Activated CD4-positive, alpha-beta T cell treated with anti-CD3 and anti-CD28 coated beads, Interleukin-2, amount 50 U/mL, for 24 hours (primary cell): ENCODE data around the gene IGFL3.
"Not testable (repeated sequence)": the region's sequence is repeated elsewhere in the genome, so short reads cannot be mapped to it uniquely, and the experiment has no call there.

Experiments
- DNase-seq, 2 donors: peaks; one replicate each; pipeline ENCODE4 v3.0.0-alpha.2; 2020; ENCODE audit warnings: low read depth in 1 of 2, low spot score in 1 of 2

IGFL3 gene

DNA sequence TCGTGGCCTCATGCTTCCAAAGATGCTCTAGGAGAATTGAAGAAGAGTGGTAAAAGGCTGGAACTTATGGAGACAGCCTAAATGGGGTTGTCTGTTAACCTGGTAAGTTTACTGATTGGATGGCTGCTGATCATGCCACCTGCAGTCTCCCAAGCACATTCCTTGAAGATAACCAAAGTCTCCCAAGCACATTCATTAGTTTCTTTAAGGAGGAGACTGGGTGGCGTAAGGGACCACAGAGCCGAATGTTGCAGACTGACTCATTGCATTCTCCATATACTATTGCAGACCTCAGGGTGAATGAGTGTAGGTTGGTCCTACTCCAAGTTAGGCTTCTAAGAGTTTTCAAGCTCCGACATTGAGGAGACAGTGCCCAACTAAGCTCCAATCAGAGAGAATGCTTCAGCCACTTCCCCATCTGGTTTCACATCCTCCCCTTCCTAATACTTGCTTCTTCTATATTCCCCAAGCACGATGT lies at the start of gene IGFL3:
Gene IGFL3, minus strand, starts transcription at position 51 of the 478 bp plus-strand sequence. Its CDS starts 39 bp downstream, at position 12.
- DNase-seq: no peak

DNA sequence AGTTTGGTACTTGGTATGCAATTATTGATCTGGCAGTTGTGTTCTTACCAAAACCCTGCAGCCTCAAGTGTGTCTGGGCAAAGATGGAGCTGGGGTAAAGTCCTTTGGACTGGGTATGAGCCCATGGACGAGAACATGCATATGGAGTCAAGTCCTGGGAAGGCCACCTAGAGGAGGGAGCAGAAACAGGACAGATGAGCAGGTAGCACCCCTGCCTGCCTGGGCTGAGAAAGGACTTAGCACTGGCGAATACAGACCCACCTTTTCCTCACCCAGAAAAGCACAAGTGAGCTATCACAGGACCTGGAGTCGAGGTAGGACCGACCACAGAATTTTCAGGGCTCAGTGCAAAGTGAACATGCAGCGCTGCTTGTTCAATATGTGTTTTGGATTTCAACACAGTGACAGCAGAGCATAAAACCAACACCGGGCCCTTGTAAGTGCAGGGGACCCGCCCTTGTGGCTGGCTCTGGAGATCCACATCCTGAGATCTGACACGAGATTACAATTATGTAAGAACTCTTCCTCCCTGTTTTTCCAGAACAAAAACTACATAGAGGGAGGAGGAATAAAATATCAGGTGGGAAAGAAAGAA lies 49.5 kb upstream of the IGFL3 start:
- no peak for DNase-seq

DNA sequence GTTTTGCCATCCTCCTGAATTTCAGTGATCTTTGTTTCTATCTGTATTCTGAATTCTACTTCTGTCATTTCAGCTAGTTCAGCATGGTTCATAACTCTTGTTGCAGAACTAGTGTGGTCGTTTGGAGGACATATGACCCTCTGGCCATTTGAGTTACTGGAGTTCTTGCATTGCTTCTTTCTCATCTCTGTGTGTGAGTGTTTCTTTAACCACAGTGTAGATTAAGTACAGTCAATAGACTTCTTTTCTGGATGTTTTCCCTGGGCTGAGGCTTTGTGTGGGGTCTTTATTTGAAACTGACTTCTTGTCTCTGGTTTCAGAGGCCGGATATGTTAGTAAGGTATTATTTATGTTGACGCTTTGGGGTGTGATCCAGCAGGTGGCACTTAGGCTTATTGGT lies 38.2 kb upstream of the IGFL3 start:
- DNase-seq: no peak

DNA sequence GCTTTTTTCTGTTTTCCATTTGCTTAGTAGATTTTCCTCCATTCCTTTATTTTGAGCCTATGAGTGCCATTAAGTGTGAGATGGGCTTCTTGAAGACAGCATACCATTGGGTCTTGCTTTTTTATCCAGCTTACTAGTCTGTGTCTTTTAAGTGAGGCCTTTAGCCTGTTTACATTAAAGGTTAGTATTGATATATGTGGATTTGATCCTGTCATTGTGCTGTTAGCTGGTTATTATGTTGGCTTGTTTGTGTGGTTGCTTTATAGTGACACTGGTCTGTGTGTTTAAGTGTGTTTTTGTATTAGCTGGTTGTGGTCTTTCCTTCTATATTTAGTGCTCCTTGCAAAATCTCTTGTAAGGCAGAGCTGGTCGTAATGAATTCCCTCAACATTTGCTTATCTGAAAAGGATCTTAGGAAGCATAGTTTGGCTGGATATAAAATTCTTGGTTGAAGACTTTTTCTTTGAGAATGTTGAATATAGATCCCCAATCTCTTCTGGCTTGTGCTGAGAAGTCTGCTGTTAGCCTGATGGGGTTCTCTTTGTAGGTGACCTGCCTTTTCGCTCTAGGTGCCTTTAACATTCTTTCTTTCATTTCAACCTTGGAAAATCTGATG lies 37.3 kb upstream of the IGFL3 start:
- not testable (repeated sequence) for DNase-seq

DNA sequence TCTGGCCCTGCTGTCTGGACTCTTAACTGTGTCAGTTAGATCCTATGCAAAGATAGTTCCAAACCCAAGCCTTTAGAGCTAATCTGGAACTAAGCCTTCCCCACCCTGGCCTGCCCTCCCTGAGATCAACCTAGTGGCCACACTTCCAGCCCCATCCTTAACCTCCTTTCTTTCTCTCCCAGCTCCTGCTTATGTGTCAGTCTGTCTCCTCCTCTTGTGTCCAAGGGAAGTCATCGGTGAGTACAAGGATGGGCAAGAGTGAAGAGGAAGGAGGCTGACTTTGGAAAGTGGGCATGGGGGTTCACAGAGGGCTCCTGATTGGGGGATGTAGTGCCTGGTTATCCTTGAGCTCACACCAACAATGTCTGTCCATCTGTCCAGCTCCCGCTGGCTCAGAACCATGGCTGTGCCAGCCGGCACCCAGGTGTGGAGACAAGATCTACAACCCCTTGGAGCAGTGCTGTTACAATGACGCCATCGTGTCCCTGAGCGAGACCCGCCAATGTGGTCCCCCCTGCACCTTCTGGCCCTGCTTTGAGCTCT lies 35.8 kb upstream of the IGFL3 start:
- DNase-seq: no peak

DNA sequence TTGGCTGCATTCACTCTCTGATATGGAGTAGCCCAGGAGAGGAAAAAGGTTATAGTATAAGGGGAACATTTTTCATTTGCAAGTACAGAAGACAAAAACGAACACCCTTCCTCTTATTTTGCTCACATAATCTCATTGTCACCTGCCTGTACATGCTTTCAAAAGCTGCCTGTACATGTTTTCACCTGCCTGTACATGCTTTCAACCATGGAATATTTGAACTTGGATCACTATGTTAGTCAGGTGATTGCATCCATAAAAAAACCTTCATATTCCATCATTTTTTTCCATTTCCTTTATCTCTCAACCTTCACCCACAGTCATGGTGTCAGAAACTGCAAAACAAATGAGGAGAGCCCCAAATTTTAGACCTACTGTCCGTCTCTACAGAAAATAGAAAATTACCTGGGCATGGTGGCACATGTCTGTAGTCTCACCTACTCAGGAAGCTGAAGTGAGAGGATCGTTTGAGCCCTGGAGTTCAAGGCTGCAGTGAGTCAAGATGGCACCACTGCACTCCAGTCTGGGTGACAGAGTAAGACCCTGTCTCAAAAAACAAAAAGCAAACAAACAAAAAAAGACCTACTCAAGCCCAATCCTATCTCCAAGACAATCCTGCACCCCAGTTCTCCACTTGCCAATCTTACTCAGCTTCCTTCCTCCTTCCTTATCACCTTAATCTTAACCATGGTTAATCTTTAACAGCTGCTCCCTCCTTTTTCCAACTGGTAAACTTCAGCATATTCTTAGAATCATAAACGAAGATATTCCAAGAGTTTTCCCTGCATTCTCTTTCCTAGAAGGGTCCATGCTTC lies 35.1 kb upstream of the IGFL3 start:
- no peak for DNase-seq

DNA sequence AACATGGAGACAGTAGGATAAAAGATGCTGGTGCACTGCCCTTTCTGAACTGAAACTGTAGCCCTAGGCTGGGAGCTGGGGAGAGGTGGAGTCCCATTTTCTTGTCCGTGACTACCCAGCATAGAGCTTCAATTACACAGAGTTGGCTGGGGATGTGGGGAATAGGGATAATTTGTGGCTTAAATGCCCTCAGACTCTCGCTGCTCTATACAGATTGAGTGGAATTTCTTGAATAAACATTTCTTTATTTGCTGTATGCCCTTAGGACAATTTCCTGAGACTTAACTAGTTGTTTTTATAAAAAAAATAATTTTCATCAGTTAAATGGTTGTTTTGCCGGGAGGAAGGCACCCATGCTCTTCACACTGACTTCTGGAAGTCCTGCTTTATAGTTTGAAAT lies 30.7 kb upstream of the IGFL3 start:
- DNase-seq: no peak

DNA sequence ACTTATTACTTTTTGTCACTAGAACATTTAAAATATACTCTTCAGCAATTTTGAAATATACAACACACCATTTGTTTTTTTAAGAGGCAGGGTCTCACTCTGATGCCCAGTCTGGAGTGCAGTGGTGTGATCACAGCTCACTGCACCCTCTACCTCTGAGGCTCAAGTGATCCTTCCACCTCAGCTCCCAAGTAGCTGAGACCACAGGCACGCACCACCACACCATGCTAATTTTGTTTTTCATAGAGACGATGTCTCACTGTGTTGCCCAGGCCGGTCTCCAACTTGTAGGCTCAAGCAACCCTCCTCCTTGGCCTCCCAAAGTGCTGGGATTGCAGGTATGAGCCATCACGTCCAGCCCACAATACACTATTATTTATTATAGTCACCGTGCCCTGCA lies 26.1 kb upstream of the IGFL3 start:
- DNase-seq: no peak

DNA sequence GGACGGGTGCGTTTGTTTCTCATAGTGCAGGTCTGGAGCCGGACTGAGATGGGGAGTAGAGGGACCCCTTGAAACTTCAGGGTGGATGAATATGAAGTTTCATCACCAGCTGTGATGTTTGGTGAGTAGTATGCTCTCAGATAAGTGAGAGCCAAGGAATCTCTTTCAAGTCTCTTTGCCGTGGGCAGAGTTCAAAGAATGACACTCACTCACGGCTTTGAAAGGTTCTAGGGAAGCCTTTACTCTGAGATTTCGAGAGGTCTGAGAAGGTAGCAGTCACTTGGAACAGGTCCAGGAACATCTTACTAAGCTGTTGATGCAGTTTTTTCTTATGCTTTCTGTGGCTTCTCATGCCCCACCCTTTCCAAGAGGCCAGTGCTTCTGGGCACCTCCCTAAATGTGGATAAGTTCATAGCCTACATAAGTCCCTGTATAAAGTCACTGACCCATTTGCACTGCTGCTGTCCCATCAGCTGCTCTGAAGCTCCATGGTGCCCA lies 23.4 kb upstream of the IGFL3 start, which contains the start of gene IGFL2:
Gene IGFL2, plus strand, starts transcription at position 448 of the 498 bp plus-strand sequence. Its CDS starts 41 bp downstream, at position 489.
- DNase-seq: peak in 1 of 2 donors; percentile 48

DNA sequence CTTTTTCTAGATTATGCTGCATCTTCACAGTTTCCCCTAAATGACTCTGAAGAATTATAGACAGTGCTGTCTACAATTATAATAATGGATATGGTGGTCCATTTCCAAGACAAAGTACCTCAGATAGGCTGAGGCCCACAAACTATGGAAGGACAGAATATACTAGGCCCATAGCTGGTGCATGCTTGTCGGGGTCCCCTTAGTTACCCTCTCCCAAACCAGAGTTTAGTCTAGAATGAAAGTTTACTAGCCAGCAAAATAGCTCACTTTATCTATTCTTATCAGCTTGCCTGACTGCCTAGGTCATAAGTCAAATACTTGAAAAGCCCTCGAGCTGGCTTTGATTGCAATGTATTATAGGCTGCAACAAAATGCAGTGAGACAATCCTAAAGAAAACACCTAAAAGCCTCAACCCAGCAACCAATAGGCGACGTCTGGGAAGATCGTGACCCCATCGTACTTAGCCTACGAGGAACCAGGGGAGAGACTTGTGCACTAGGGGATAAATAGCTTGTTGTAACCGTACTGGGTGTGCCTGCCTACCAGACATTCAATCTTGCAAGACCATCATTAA lies 22.8 kb upstream of the IGFL3 start:
- no peak for DNase-seq

DNA sequence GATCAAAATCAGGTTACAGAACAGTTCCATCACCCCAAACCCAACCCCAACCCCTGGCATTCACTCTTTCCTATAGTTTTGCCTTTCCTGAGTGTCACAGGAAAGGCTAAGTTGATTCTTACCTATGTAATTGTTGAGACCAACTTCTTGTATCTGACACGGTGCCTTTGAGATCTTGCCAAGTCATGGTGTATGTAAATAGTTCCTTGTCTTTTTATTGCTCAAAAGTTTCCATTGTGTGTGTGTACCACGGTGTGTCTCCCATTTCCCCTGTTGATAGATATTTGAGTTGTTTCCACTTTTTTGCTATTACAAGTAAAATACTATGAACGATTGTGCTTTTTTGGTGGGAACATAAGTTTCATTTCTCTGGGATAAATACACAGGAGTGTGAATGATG lies 20.3 kb upstream of the IGFL3 start:
- DNase-seq: no peak

DNA sequence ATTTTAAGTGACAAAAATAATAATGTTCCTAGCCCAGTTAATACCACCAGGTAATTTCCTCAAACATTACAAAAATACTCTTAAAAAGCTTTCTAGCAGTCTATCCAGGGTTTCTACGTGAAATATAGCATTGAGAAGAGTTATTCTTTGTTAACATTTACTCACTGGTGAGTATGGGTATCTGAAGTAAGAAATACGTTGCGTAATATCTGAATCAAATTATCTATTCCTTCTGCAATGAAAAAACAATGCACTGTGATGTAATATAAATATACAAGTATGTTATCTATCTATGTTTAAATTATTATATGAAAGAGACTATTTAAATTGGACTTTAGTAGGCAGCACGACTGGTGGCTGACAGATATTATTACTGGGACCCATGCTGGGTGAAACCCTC lies 17.8 kb upstream of the IGFL3 start:
- no peak for DNase-seq

DNA sequence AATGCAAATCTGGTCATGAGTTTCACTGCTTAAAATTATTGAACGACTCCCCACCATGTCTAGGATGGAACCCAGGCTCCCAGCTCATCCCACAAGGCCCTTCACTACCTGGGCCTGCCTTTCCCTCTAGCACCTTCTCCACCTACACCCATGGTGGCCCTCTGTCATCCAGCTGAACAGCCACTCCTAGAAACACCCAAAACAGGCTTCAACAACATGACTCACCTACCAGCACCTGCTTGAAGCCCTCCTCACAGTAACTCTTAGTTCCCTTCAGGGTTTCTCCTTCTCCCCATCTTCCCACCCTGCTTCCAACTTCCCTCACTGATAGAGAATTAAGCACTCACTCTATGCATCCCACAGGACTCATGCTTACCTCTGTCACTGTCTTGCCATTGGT lies 16.9 kb upstream of the IGFL3 start:
- DNase-seq: no peak

DNA sequence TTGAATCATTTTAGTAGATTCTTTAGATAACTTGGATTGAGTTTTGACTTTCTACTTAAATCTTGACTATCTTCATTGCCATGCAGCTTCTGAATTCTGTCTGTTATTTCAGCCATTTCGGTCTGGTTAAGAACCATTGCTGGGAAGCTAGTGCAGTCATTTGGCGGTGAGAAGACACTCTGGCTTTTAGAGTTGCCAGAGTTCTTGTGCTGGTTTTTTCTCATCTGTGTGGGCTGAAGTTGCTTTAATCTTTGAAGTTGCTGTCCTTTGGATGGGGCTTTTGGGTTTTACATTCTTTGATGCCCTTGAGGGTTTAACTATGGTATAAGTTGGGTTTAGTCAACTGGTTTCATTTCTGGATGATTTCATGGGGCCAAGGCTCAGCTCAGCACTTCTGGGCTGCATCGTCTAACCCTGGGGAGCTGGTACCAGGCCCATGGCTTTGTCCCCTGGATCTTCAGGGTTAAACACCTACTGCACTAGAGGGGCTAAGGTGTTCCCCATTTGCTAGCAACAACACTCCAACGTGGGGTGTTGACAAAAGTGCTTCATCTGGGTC lies 13.5 kb upstream of the IGFL3 start:
- no peak for DNase-seq

DNA sequence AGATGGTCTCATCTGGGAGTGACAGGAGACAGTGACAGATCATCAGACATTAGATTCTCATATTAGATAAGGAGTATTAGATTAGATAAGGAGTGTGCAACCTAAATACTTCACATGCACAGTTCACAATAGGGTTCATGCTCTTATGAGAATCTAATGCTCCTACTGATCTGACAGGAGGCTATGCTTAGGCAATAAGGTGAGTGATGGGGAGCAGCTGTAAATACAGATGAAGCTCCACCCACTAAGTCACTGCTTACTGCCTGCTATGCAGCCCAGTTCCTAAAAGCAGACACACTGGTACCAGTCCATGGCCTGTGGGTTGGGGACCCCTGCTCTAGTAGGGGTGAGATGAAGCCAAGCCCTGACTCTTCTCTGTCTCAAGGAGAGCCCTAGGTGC lies 10.0 kb upstream of the IGFL3 start:
- no peak for DNase-seq

DNA sequence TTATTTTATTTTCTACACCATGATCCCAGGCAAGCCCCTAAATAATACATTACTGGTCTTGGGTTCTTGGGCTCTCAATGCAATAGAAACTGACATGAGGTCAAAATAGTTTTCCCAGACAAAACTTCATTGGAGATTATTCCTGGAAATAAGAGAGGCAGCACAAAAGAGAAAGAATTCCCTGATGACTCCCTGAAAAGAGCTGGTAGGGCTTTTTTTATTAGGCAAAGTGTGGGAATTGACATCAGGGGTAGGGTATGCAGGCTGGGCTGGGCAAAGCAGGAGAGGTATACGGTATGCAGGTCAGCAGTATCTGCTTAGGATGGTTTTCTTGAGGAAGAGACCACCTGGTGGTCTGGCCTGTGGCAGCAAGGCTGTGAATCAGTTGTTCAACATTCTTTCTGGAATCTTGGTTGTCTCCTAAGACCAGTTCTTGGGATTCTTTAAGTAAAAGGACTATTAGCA lies 9.3 kb upstream of the IGFL3 start:
- no peak for DNase-seq

DNA sequence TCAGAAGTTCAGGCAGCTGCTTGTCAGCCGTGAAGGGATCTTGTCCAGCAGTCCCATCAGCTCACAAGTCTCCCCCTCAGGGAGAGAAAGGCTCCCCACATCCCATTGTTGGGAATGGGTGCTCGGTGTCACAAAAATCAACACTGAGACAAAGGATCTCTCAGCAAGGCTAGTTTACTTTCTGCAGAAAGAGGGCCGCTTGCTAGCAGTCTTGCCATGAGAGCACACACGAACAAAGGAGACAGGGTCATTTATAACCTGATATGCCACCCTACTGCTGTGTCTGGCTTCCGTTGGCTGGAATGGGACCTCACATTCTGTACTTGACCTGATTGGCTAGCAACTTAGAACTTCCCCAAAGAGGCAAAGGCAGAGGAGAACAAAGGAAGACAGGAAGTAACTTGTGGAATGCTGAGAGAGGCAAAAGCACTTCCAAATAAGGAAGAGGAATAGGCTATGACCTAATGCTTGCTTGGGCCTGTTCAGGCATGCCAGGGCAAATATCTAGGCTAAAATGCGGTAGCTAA lies 8.7 kb upstream of the IGFL3 start:
- no peak for DNase-seq

DNA sequence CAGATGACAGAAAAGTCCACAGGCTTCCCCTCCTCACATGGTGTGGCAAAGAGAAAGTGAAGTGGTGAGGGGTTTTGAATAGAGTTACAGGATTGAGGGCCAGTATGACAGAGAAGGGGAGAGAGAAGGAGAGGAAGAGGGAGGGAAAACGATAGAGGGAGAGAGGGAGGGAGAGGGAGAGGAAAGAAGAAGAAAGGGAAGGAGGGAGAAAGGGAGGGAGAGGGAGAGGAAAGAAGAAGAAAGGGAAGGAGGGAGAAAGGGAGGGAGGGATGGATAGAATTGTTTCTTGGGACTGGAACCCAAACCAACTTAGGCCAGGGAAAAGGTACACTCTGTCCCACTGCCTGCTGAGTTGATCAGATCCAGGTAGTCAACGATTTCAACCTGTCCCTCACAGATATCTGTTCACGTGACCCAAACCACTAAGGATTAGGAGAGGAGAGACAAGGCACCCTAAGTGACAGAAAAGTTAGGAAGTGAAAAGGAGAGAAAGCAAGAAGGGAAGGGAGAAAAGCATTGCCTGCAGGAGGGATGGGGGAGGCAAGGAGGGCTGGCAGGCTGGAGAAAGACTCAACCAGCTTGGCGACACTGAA lies 8.1 kb upstream of the IGFL3 start:
- DNase-seq: no peak

DNA sequence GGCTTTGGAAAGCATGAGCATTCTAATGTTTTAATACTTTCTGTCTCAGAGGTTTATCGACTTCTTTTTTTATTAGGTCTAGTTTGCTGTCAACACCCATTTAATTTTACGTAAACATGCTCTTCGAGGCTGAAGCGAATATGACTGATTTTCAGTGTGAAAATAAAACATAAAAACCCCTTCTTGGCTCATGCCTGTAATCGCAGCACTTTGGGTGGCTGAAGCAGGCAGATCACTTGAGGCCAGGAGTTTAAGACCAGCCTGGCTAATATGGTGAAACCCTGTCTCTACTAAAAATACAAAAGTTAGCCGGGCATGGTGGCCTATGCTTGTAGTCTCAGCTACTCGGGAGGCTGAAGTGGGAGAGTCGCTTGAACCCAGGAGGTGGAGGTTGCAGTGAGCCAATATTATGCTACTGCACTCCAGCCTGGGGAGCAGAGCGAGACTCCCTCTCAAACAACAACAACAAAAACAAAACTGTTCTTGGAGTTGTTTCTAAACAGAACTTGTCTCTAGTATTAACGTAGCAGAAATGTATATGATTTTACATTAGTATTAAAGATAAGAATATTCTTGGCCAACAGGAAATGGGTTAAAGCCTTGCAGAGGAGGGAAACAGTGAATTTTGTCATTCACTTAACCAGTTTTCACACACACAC lies 7.1 kb upstream of the IGFL3 start:
- DNase-seq: no peak

DNA sequence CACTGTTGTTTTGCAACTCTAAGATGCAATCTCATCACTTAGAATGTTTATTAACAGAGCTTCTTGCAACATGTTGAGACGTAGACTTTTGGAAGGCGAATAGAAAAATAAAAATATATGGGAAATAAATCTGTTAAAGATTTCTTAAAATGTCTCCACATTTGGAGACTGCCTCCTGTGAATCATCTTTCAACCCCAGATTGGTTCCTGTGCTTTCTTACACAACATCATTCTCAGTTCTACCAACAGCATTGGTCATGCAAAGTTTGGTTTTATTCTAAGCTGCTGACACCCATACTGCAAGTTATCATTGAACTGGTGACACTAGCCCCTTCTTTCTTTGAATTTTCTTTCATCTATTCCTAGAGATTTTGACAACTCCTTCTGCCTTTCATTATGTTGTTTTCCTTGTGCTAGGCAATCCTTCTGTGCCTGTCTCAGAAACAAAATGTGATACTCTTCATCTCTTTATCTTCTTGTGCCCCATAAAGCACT lies 1.6 kb upstream of the IGFL3 start:
- no peak for DNase-seq
